ENCODE measurements around the gene CDC42EP4. TPM values are rescaled to one million over a fixed set of nuclear protein-coding genes. Genes with fewer than 3 reads are reported as not detected.

CDC42EP4 gene
- total RNA-seq, 1 donor from 2014 or later = 115 TPM

- no peak overlapping the region for H3K4me3 ChIP-seq (ENCODE audit: low read depth, low read length)
- DNase-seq (ENCODE audit: low read depth) = no peak
- TF ChIP-seq, protein P1, sequence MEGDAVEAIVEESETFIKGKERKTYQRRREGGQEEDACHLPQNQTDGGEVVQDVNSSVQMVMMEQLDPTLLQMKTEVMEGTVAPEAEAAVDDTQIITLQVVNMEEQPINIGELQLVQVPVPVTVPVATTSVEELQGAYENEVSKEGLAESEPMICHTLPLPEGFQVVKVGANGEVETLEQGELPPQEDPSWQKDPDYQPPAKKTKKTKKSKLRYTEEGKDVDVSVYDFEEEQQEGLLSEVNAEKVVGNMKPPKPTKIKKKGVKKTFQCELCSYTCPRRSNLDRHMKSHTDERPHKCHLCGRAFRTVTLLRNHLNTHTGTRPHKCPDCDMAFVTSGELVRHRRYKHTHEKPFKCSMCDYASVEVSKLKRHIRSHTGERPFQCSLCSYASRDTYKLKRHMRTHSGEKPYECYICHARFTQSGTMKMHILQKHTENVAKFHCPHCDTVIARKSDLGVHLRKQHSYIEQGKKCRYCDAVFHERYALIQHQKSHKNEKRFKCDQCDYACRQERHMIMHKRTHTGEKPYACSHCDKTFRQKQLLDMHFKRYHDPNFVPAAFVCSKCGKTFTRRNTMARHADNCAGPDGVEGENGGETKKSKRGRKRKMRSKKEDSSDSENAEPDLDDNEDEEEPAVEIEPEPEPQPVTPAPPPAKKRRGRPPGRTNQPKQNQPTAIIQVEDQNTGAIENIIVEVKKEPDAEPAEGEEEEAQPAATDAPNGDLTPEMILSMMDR (conservative IDR thresholded peaks at IDR 0.05; ENCODE audit: low read depth, low read length) = no peak
Measured at GRCh38 chr17:73262676-73263642, 48.8 kb downstream of the CDC42EP4 start.

- TF ChIP-seq, protein P1 (conservative IDR thresholded peaks at IDR 0.05; ENCODE audit: low read depth, low read length) = no peak
Measured at GRCh38 chr17:73261952-73262675, 49.7 kb downstream of the CDC42EP4 start.

DNA sequence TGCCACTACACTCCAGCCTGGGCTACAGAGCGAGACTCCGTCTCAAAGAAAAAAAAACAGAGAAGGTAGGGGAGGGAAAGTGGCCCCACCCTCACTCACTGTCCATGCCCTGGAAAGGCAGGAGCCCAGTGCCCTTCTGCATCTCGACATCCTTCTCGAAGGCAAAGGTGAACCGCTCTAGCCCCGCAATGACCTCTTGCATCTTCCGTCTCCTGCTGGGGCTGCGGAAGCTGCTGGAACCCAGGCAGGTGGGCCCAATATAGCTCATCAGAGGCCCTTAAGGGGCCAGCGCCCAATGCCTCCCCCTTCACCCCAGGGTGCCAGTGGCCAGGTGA lies 50.2 kb downstream of the CDC42EP4 start, which contains the start of gene CPSF4L:
TSS of gene CPSF4L (minus strand) at position 264 of the 335 bp plus-strand sequence. CDS start at position 202, 62 bp downstream.
- no peak for DNase-seq (ENCODE audit: low read depth)
- H3K4me3 ChIP-seq (ENCODE audit: low read depth, low read length) = no peak within 1 kb of the TSS
- TF ChIP-seq, protein P1 (conservative IDR thresholded peaks at IDR 0.05; ENCODE audit: low read depth, low read length) = no peak

More at GRCh38 chr17:73261952-73262675, 49.7 kb downstream of the CDC42EP4 start:
- no peak overlapping the region for H3K4me3 ChIP-seq (ENCODE audit: low read depth, low read length)
- DNase-seq (ENCODE audit: low read depth) = no peak

DNA sequence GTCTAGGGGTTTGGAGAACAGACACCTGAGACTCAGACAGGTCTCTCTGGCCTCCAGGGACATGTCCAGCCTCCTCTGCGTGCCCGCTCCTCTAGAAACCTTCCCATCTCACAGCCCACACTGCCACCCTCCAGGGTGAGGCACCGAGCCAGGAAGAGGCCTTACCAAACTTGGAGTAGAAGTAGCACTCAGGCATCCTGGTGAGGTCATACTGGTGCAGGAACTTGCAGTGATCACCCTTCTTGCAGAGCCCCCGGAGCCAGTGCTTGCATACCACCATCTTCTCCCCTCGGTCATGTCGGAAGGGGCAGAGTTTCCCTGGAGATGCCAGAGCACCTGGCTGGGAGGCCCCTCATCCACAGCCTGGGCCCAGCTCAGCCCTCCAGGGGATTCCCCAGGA lies 54.3 kb downstream of the CDC42EP4 start:
- TF ChIP-seq, protein P1 (conservative IDR thresholded peaks at IDR 0.05; ENCODE audit: low read depth, low read length) = no peak
- no peak overlapping the region for H3K4me3 ChIP-seq (ENCODE audit: low read depth, low read length)
- DNase-seq (ENCODE audit: low read depth) = no peak

DNA sequence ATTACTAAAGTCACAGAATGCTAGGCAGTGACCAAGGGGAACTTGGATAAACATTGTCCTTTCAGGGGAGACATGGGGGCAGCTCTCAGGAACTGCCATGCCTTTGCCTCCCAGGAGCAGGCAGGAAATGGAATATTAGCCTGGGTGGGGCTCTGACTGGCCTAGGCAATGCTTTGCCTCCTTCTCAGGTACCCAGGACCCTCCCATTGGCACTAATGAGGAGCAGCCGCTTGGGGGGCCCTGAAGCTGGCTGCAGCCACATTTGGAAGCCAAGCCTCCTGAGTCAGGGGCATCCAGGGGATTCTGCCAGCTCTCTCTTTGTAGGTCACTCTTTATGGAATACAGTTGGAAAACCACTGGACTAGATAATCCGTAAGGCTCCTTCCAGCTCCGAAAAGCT lies 55.6 kb downstream of the CDC42EP4 start:
- TF ChIP-seq, protein P1 (conservative IDR thresholded peaks at IDR 0.05; ENCODE audit: low read depth, low read length) = no peak
- no peak overlapping the region for H3K4me3 ChIP-seq (ENCODE audit: low read depth, low read length)
- no peak for DNase-seq (ENCODE audit: low read depth)

GRCh38 chr17:73255671-73256181 lies 56.1 kb downstream of the CDC42EP4 start:
- TF ChIP-seq, protein P1 (conservative IDR thresholded peaks at IDR 0.05; ENCODE audit: low read depth, low read length) = peak; percentile 97
- no peak for DNase-seq (ENCODE audit: low read depth)

More at GRCh38 chr17:73255671-73256181, 56.1 kb downstream of the CDC42EP4 start:
- no peak overlapping the region for H3K4me3 ChIP-seq (ENCODE audit: low read depth, low read length)
